CD4-positive, alpha-beta memory T cell (primary cell): ENCODE results near the gene ISLR. TPM values are rescaled to one million over a fixed set of nuclear protein-coding genes. Genes with fewer than 3 reads are reported as not detected.

Experiments used
- CTCF ChIA-PET: fragments of 350-600 bp; sonication (Branson Sonifier 250); formaldehyde crosslinking; loops from one replicate; lab custom pipeline; 2021; ENCODE audit warnings: inconsistent platforms; ENCODE audit not compliant: partially characterized antibody; lab: Charles Lee
- POLR2A ChIA-PET: fragments of 350-600 bp; sonication (Branson Sonifier 250); formaldehyde crosslinking; loops from one replicate; lab custom pipeline; 2021; ENCODE audit not compliant: partially characterized antibody; lab: Charles Lee
- DNase-seq, 5 donors: peaks; one replicate each; pipeline versions ENCODE4 v3.0.0 to v3.0.0-alpha.2; 2020 to 2022; ENCODE audit warnings: mixed read lengths in 1 of 5
- H3K27ac ChIP-seq: one replicate; pipeline ENCODE4 v1.7.0; 2013; ENCODE audit warnings: low read depth, low read length
- H3K27me3 ChIP-seq: 2 replicates; pipeline ENCODE4 v1.7.0; 2013; ENCODE audit warnings: mild to moderate bottlenecking, low read length, moderate library complexity; ENCODE audit not compliant: insufficient read depth
- H3K36me3 ChIP-seq: 2 replicates; pipeline ENCODE4 v1.7.0; 2013; ENCODE audit warnings: mild to moderate bottlenecking, low read length, moderate library complexity; ENCODE audit not compliant: insufficient read depth
- H3K4me1 ChIP-seq: 2 replicates; pipeline ENCODE4 v1.7.0; 2013; ENCODE audit warnings: mild to moderate bottlenecking, low read length, moderate library complexity; ENCODE audit not compliant: insufficient read depth
- H3K4me3 ChIP-seq, 2 donors: one replicate each; pipeline ENCODE4 v1.7.0; 2013; ENCODE audit warnings: low read length in 2 of 2, mild to moderate bottlenecking in 1 of 2
- H3K9me3 ChIP-seq, 2 donors: one replicate each; pipeline ENCODE4 v1.7.0; 2013; ENCODE audit warnings: low read length in 2 of 2, control low read depth in 1 of 2; ENCODE audit not compliant: control insufficient read depth in 1 of 2
- H3K27ac Mint-ChIP-seq, 7 donors: one replicate each; pipeline ENCODE4 v1.8.0; 2020 to 2021; ENCODE audit warnings: mixed read lengths in 7 of 7, mild to moderate bottlenecking in 6 of 7, inconsistent platforms in 3 of 7, moderate library complexity in 3 of 7
- H3K27me3 Mint-ChIP-seq, 2 donors: one replicate each; pipeline ENCODE4 v1.8.0; 2020 to 2021; ENCODE audit warnings: mixed read lengths in 2 of 2
- H3K36me3 Mint-ChIP-seq, 2 donors: one replicate each; pipeline ENCODE4 v1.8.0; 2020 to 2021; ENCODE audit warnings: mixed read lengths in 2 of 2, inconsistent platforms in 1 of 2, mild to moderate bottlenecking in 1 of 2
- H3K4me1 Mint-ChIP-seq, 4 donors: one replicate each; pipeline ENCODE4 v1.8.0; 2020 to 2021; ENCODE audit warnings: mixed read lengths in 4 of 4, mild to moderate bottlenecking in 1 of 4
- H3K4me3 Mint-ChIP-seq, 8 donors: one replicate each; pipeline ENCODE4 v1.8.0; 2020 to 2021; ENCODE audit warnings: mixed read lengths in 8 of 8, mild to moderate bottlenecking in 7 of 8, moderate library complexity in 6 of 8, inconsistent platforms in 3 of 8
- H3K9me3 Mint-ChIP-seq, 8 donors: one replicate each; pipeline ENCODE4 v1.8.0; 2020 to 2021; ENCODE audit warnings: mixed read lengths in 8 of 8, mild to moderate bottlenecking in 5 of 8, inconsistent platforms in 3 of 8, moderate library complexity in 1 of 8
- intact Hi-C: fragments of 100-400 bp; cut with micrococcal nuclease; formaldehyde crosslinking; loops from one replicate; pipeline ENCODE4 v1.15.1; 2023
- polyA plus RNA-seq, 2 donors: library from polyadenylated mRNA; unstranded; fragments of 300-500 nt; fragmentation: Illumina TruSeq; gene quantifications; one replicate each; pipeline ENCODE4 v1.2.3, GENCODE V29; 2021
- total RNA-seq, 2 experiments: library from RNA; stranded (reverse); gene quantifications; one replicate each; pipeline ENCODE4 v1.2.3, GENCODE V29; 2021

ISLR gene
- total and polyA plus RNA-seq, 4 experiments from 2014 or later, result not detected

GRCh38 chr15:74207652-74208440, 34.3 kb downstream of the ISLR start:
- H3K4me1 Mint-ChIP-seq, result no peaks in the 10 kb centered on the region
- H3K27ac Mint-ChIP-seq, result no peak overlapping the region
- Histone ChIP-seq H3K4me3 (no peak overlapping the region), H3K4me1 (no peaks in the 10 kb centered on the region), H3K27me3 (no peaks in the 10 kb centered on the region), H3K9me3 (no peaks in the 10 kb centered on the region), H3K36me3 (no peaks in the 10 kb centered on the region), H3K27ac (no peak overlapping the region)
- no peak overlapping the region for H3K4me3 Mint-ChIP-seq
- no peak for DNase-seq
- H3K36me3 Mint-ChIP-seq, result no peaks in the 10 kb centered on the region
- ChIA-PET CTCF (no interaction called here), POLR2A (no interaction called here)
- intact Hi-C loops, result no loop called here
- H3K9me3 Mint-ChIP-seq, result peaks cover 0 to 2% (median 0%) of the 10 kb centered on the region in 8 donors
- H3K27me3 Mint-ChIP-seq, result peaks cover 11 to 14% of the 10 kb centered on the region in 2 donors

- Mint-ChIP-seq H3K36me3 (no peaks in the 10 kb centered on the region), H3K4me3 (no peak overlapping the region), H3K27ac (no peak overlapping the region), H3K4me1 (no peaks in the 10 kb centered on the region), H3K9me3 (peaks cover 0 to 2% (median 0%) of the 10 kb centered on the region in 8 donors), H3K27me3 (peaks cover 11 to 12% of the 10 kb centered on the region in 2 donors)
- intact Hi-C loops, result no loop called here
- H3K36me3 ChIP-seq, result no peaks in the 10 kb centered on the region
- H3K9me3 ChIP-seq, result no peaks in the 10 kb centered on the region
- H3K27me3 ChIP-seq, result no peaks in the 10 kb centered on the region
- no peak overlapping the region for H3K27ac ChIP-seq
- no peak for DNase-seq
- ChIA-PET POLR2A (no interaction called here), CTCF (no interaction called here)
- no peaks in the 10 kb centered on the region for H3K4me1 ChIP-seq
- H3K4me3 ChIP-seq, result no peak overlapping the region
Measured at GRCh38 chr15:74208496-74208895, 35.0 kb downstream of the ISLR start.

- Mint-ChIP-seq H3K27me3 (peaks cover 11 to 12% of the 10 kb centered on the region in 2 donors), H3K4me1 (no peaks in the 10 kb centered on the region), H3K4me3 (no peak overlapping the region), H3K27ac (no peak overlapping the region), H3K9me3 (peaks cover 0 to 2% (median 0%) of the 10 kb centered on the region in 8 donors), H3K36me3 (no peaks in the 10 kb centered on the region)
- ChIA-PET CTCF (no interaction called here), POLR2A (no interaction called here)
- intact Hi-C loops, result no loop called here
- H3K27ac ChIP-seq, result no peak overlapping the region
- H3K4me1 ChIP-seq, result no peaks in the 10 kb centered on the region
- no peak overlapping the region for H3K4me3 ChIP-seq
- no peaks in the 10 kb centered on the region for H3K27me3 ChIP-seq
- DNase-seq, result no peak
- H3K36me3 ChIP-seq, result no peaks in the 10 kb centered on the region
- no peaks in the 10 kb centered on the region for H3K9me3 ChIP-seq
Measured at GRCh38 chr15:74208901-74209559, 35.5 kb downstream of the ISLR start.

GRCh38 chr15:74209560-74209958, 36.0 kb downstream of the ISLR start:
- Mint-ChIP-seq H3K27ac (no peak overlapping the region), H3K27me3 (peaks cover 11 to 12% of the 10 kb centered on the region in 2 donors)
- intact Hi-C loops, result no loop called here

GRCh38 chr15:74209997-74210671, 36.6 kb downstream of the ISLR start:
- intact Hi-C loops, result no loop called here
- no peak for DNase-seq
- H3K27ac Mint-ChIP-seq, result no peak overlapping the region
- ChIA-PET CTCF (no interaction called here), POLR2A (no interaction called here)
- no peaks in the 10 kb centered on the region for H3K27me3 ChIP-seq
- H3K36me3 ChIP-seq, result no peaks in the 10 kb centered on the region
- no peak overlapping the region for H3K27ac ChIP-seq
- no peak overlapping the region for H3K4me3 Mint-ChIP-seq
- H3K27me3 Mint-ChIP-seq, result peaks cover 8 to 10% of the 10 kb centered on the region in 2 donors
- H3K9me3 Mint-ChIP-seq, result peaks cover 0 to 2% (median 0%) of the 10 kb centered on the region in 8 donors
- H3K36me3 Mint-ChIP-seq, result no peaks in the 10 kb centered on the region
- H3K4me3 ChIP-seq, result no peak overlapping the region
- H3K4me1 ChIP-seq, result no peaks in the 10 kb centered on the region
- H3K9me3 ChIP-seq, result no peaks in the 10 kb centered on the region
- H3K4me1 Mint-ChIP-seq, result no peaks in the 10 kb centered on the region

More at GRCh38 chr15:74209560-74209958, 36.0 kb downstream of the ISLR start:
- Histone ChIP-seq H3K27ac (no peak overlapping the region), H3K36me3 (no peaks in the 10 kb centered on the region), H3K4me3 (no peak overlapping the region), H3K9me3 (no peaks in the 10 kb centered on the region), H3K27me3 (no peaks in the 10 kb centered on the region), H3K4me1 (no peaks in the 10 kb centered on the region)
- no peaks in the 10 kb centered on the region for H3K4me1 Mint-ChIP-seq
- peaks cover 0 to 2% (median 0%) of the 10 kb centered on the region in 8 donors for H3K9me3 Mint-ChIP-seq
- ChIA-PET CTCF (no interaction called here), POLR2A (no interaction called here)
- no peak for DNase-seq
- H3K4me3 Mint-ChIP-seq, result no peak overlapping the region
- no peaks in the 10 kb centered on the region for H3K36me3 Mint-ChIP-seq

- no peaks in the 10 kb centered on the region for H3K36me3 Mint-ChIP-seq
- DNase-seq, result no peak
- Histone ChIP-seq H3K9me3 (no peaks in the 10 kb centered on the region), H3K4me1 (no peaks in the 10 kb centered on the region), H3K36me3 (no peaks in the 10 kb centered on the region), H3K4me3 (no peak overlapping the region), H3K27me3 (no peaks in the 10 kb centered on the region), H3K27ac (no peak overlapping the region)
- peaks cover 8 to 9% of the 10 kb centered on the region in 2 donors for H3K27me3 Mint-ChIP-seq
- H3K9me3 Mint-ChIP-seq, result peaks cover 0 to 2% (median 0%) of the 10 kb centered on the region in 8 donors
- POLR2A ChIA-PET, result no interaction called here
- intact Hi-C loops, result no loop called here
- H3K4me3 Mint-ChIP-seq, result no peak overlapping the region
- CTCF ChIA-PET, result no interaction called here
- no peaks in the 10 kb centered on the region for H3K4me1 Mint-ChIP-seq
- no peak overlapping the region for H3K27ac Mint-ChIP-seq
Measured at GRCh38 chr15:74210729-74211128, 37.2 kb downstream of the ISLR start.

- peaks cover 0 to 2% (median 0%) of the 10 kb centered on the region in 8 donors for H3K9me3 Mint-ChIP-seq
- Histone ChIP-seq H3K4me3 (no peak overlapping the region), H3K4me1 (no peaks in the 10 kb centered on the region), H3K36me3 (no peaks in the 10 kb centered on the region), H3K27ac (no peak overlapping the region), H3K9me3 (no peaks in the 10 kb centered on the region), H3K27me3 (no peaks in the 10 kb centered on the region)
- H3K27me3 Mint-ChIP-seq, result peaks cover 13 to 14% of the 10 kb centered on the region in 2 donors
- ChIA-PET CTCF (no interaction called here), POLR2A (no interaction called here)
- no peak overlapping the region for H3K27ac Mint-ChIP-seq
- H3K4me1 Mint-ChIP-seq, result no peaks in the 10 kb centered on the region
- H3K36me3 Mint-ChIP-seq, result no peaks in the 10 kb centered on the region
- DNase-seq, result no peak
- intact Hi-C loops, result no loop called here
- H3K4me3 Mint-ChIP-seq, result no peak overlapping the region
Measured at GRCh38 chr15:74211656-74212055, 38.1 kb downstream of the ISLR start.
